Measurements from ENCODE around the gene TRIM2.
A peak's percentile ranks its signal among the peaks of the same experiment; 100 is the strongest.

Gene TRIM2

DNA sequence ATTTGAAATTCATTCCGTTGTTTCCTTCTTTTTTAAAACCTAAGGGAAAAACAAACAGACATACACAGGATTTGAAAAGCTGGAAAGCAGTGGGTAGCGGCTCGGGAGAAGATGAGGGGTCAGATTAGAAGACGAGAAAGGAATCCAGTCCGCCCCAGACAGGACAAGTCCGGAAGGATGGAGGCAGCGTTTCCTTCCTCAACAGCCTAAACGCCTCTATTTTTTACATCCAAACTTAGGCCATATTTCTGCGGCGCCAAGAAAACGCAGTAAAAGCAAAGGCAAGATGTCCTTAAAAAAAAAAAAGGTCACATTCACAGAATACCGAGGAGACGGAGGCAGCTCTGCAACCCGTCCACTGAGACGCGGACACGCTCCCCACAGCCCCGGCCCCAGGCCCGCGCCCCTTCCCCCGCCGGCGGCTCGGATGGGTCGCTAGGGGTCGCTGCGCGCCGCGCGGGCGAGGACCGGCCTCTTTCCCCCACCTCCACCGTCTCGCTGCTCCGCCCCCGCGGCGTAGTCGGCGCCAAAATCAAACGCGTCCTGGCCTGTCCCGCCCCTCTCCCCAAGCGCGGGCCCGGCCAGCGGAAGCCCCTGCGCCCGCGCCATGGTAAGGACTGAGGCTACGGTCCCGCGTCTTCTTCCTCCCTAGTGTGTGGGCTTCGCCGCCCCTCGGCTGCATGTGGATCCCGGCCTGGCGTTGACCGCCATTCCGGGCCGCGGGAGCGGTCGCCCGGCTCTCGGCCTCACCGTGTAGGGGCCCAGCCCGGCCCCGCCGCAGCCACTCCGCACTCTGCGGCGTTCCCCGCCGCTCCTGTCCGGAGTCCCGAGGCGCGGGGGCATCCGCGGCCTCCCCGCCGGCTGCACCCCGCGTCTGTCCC lies 140.1 kb downstream of the TRIM2 start, which contains the start of gene MND1:
MND1 (plus strand) TSS at position 558 of the 881 bp plus-strand sequence; CDS start at position 608, 50 bp downstream.
- peak; percentile 89 to 91 for DNase-seq

DNA sequence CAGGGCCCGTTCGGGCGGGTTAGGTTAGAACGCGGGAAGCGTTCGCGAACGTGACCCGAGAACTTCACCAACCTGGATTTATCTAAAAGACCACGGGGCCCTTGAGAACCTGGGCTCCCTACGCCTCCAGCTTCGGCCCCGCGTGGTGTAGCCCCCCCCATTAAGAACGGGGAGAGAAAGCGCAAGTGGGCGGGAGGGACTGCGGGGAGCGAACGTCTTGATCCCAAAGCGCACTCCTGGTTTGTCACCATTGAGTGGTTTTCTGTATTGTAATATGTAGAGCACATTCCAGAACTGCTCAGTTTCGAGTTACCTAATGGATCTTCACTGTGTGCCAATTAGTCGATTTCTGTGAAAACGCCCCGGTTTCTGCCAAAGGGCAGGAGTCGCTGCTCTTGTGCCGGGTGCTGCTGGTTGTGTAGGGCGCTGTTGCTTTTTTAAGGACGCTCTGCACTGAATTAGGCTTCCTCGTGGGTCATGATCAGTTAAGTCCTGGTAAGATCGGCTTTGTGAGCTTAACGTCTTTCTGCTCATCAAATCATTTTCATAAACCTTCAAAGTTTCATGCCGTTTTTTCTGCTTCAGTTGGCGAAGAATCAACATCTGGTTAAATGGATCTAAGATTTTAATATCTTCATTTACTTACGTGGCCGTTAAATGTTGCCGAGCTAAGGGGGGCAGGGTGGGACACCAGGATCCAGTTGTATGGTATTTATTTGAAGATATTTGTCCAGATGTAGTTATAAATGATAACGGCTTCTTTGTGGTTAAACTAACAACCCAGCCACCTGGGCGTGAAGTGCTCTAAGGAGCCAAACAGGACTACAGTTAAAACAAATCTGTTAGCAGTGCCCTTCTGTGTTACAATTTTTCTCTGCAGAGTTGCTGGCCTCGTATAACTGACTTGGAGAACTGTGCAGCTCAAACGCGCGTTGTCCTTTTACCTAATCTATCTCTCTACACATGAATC lies 141.1 kb downstream of the TRIM2 start:
- peak; percentile 58 to 65 for DNase-seq

DNA sequence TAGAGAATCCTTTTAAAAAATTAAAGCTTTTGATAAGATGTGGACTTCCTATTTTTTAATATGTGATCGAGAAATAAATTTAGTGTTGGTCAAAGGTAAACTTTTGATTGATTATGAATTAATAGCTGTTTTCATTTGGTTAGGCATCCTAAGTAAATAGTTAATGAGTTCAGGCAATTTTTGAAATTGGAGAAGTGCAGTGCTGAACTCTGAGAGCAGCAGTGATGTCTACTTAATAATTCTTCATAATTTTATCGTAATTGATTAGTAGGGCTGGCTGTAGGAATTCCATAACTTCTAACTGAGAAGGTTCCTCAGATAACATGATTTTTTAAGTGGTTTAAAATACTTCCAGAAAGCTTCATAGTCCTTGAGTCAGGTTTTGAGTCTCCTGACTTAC lies 141.8 kb downstream of the TRIM2 start:
- no peak for DNase-seq

DNA sequence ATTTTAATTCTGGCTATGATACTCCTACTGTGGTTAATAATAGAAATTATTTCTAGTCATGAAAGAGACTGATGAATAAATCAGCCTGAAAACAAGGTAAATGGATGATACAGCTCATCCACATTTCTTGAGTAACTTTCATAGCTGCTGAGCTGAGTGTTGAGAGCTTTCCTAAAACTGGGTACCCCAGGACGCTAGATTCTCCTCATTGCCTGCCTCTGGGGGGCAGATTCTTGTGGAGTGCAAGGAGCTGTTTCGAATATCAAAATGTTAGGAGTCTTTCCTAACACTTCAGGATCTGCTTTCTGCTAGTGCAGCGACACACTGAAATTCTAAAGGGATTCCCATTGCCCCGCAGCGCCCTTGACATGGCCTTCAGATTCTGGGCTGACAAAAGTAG lies 142.3 kb downstream of the TRIM2 start:
- DNase-seq = no peak

DNA sequence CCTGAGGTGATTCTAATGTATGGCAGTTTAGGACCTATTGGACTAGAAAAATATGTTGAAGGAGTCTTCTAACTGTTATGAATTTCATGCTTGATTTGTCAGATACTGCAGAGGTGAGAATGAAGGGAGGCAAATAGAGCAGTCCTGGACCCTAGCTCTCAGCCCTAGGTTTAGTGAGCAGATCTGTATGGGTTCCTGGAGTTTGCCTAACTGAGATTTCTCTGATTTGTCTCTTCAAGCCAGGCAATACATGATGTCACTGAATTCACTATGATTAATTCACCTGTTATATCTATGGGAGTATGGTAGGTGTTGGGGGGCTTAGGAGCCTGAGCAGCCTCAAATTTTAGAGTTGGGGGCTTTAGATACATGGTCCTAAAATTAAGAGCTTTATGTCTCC lies 142.9 kb downstream of the TRIM2 start:
- no peak for DNase-seq

DNA sequence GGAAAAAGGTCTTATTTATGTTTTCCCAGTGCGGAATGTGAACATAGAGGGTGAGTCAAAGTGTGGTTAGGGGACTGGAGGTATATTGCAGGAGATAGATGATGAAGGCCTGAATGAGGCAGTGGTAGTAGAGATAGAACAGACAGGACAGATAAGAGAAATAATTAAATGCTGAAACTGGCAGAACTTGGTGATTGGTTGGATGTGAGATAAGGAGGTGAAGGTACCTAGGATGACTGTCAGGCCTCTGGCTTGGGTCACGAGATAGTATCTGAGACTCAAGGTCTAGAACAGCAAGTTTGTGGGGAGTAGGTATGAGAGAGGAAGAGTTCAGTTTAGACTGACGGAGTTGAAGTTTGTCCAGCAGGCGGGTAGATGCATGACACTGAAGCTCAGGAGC lies 143.8 kb downstream of the TRIM2 start:
- no peak for DNase-seq

DNA sequence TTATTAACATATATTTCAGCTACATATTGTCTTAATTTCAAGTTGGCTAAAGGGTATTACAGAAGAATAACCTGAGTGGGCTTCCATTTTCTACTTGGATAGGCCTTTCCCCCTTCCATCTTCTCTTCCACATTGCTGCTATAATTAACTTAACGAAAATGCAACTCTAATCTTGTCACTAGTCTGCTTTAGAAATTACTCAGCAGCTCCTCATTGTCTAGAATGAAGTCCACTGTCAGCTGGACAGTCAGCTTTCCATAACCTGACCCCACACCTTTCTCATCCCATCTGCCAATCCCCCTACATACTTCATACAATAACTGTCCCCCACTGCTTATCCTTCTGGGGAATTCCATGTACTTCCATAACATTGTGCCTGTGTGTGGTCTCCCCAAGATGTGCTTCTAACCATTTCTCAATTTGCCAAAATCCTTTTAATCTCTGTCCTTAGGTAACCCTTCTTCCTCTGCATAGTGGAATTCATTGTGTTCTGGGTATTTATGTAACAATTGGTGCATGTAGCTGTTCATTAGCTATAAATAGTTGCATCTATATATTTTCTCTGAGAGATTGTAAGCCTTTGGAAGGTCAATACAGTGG lies 145.1 kb downstream of the TRIM2 start:
- no peak for DNase-seq

DNA sequence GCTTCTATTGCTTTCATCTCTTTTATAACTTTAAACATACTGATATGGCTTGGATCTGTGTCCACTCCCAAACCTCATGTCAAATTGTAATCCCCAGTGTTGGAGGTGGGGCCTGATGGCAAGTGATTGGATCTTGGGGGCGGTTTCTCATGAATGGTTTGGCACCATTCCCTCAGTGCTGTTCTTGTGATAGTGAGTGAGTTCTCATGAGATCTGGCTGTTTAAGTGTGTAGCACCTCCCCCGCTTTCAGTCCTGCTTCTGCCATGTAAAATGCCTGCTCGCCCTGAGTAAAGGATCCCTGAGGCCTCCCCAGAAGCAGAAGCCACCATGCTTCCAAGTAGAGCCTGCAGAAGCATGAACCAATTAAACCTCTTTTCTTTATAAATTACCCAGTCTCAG lies 157.9 kb downstream of the TRIM2 start:
- DNase-seq = no peak

DNA sequence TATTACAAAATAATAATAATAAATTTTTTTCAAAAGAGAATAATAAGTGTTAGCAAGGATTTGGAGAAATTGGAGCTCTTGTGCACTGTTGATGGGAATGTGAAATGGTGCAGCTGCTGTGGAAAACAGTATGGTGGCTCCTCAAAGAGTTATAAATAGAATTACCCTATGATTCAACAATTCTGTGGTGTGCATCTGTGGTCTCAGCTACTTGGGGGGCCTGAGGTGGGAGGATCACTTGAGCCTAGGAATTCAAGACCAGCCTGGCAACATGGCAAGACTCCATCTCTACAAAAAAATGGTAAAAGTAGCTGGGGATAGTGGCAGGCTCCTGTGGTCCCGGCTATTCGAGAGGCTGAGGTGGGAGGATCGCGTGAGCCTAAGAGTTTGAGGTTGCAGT lies 159.8 kb downstream of the TRIM2 start:
- no peak for DNase-seq

DNA sequence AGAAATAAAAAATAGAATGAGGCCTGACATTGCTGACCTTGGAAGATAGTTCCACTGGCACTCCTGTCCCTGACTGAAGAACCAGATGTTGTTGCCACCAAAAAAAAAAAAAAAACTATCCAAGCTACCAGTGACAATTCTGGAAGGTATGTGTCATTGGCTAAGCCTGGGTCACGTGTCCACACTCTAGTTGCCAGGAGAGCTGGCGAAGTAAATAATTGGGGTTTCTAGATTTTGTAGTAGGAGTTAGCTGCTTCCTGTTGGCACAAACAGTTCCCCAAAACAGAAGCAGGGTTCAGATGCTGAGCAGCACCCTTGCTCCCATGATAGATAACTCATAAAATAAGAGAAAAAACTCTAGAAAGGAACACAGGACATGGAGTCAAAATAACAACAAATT lies 160.8 kb downstream of the TRIM2 start:
- DNase-seq = no peak

DNA sequence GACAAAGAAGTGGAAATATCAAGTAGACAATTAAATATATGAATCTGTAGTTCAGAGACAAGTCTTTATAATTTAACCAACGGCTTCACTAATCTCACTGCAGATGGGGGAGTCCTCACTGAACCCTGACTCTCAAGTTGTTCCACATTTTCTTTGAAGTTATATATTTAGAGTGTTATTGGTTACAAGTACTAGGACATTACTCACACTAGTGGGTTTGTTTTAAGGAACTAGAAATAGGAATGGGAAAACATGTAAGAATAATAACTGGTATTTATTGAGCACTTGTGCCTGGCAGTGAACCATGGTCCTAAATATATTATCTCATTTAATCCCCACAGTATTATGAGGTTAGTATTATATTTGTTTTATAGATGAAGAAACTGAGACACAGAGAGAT lies 162.2 kb downstream of the TRIM2 start:
- no peak for DNase-seq

DNA sequence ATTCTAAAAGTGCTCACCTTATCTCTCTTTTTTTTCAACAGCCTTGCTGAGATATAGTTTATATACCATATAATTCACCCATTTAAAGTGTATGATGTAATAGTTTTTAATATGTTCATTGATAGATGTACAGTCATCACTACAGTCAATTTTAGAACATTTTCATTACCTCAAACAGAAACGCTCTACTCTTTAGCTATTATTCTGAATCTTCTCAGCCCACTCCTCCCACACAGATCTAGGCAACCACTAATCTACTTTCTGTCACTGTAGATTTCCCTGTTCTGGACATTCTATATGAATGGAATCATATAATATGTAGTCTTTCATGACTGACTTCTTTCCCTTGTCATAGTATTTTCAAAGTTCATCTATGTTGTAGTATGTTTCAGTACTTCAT lies 162.8 kb downstream of the TRIM2 start:
- no peak for DNase-seq

DNA sequence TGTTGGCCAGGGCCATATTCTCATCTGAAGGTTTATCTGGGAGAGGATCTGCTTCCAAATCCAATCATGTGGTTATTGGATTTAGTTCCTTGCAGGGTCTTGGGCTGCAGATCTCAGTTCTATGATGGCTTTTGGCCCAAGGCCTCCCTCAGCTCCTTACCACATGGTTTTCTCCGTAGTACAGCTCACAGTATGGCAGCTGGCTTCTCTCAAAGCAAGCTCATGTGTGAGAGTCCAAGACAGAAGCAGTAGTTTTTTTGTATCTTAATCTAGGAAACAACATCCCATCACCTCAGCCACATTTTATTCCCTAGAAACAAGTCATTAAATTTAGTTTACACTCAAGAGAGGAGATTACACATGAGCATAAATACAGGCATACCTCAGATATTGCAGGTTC lies 164.8 kb downstream of the TRIM2 start:
- no peak for DNase-seq

DNA sequence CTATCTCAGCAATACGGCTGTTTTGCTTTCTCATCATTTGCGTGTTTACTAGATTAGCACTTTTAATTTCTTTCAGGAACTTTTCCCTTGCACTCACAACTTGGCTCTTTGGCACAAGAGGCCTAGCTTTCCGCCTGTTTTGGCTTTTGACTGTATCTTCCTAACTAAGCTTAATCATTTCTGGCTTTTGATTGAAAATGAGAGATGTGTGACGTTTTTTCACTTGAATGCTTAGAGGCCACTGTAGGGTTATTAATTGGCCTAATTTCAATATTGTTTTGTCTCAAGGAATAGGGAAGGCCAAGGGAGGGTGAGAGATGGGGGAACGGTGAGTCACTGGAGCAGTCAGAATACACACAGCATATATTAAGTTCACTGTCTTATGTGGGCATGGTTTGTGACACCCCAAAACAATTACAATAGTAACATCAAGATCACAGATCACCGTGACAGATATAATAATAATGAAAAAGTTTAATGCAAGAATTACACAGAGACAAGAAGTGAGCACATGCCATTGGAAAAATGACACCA lies 167.5 kb downstream of the TRIM2 start:
- no peak for DNase-seq

DNA sequence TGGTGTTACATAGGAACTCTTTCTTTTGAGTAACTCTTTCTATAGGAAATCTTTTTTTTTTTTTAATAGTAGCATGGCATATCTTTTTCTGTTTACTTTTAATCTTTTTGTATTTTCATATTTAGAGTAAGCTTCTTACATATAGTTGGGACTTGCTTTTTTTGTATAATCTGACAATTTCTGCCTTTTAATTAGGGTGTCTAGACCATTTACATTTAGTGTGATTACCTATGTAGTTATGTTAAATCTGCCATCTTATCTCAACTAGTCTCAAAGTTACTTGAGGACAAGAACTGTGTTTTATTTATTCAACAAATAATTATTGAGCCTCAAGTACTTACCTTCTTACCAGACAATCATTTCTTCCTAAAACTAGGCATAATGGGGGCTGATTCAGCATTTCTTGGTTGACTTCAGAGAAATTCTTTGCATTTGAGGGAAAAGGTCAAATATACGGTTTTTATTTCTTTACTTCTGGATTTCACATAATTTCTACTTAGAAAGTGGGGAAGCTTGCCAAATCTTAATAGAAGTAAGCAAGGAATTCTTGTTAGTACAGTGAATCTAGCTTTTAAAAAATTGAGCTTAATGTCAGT lies 168.8 kb downstream of the TRIM2 start:
- DNase-seq = no peak

DNA sequence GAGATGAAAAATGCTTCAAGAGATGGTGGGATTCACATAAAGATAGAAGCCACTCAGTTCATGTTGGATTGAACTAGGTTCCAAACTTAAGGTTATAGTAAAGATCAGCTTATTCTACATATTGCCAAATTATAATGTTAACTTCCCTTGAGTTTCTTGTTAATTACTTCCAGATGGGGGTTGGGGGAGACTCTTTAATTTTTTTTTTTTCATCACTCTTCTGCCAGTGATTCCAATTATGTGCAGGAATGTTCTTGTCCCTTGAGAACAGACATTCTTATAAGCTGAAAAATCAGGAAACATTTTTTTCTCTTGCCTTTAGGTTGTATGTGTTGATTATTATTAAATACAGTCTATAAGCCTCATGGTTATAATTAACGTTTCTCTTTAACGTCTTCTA lies 170.2 kb downstream of the TRIM2 start:
- DNase-seq = no peak

DNA sequence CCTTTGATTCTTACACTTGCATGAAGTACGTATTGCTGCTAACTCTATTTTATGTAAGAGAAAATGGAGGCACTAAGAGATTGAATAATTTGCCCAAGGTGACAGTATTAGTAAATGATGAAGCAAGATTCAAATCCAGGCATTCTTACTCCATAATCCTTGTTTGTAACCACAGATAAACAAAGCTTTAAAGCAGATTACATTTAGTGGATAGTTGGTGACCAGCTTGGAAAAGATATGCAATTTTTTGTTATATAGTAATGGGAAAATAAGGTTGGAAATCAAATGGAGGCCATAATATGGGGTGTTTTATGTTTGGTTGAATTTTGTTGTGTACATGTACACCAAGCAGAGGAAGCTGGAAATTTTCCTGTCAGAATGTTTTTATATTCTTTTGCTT lies 171.1 kb downstream of the TRIM2 start:
- DNase-seq = no peak

DNA sequence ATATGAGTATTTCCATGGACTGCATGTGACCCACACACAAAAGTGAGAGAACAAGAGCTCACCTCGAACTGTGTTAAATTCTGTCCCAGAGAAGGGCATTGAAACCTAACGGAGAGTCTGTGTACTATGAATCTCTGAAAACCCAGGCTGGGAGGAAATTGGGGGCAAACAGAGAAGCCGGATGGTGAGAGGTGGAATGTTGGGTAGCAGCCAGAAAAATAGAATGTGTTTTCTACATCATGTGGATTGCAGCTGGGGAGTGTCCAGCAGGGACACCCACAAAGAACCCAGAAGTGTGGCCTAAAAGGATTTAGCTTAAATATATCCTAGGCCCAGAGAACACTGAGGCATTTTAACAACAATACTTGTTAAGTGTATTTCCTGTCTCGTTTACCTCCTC lies 178.9 kb downstream of the TRIM2 start:
- DNase-seq = no peak

DNA sequence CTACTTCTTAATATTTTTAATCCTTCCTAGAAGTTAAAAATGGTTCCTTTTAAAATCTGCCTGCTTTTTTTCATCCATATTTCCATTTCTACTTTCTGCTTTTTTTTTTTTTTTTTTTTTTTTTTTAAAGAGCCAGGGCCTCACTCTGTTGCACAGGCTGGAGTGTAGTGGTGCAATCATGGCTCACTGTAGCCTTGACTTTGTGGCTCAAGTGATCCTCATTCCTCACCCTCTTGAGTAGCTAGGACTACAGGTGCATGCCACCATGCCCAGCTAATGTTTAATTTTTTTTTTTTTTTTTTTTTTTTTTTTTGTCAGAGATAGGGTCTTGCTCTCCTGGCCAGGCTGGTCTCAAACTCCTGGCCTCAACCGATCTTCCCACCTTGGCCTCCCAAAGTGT lies 179.9 kb downstream of the TRIM2 start:
- no peak for DNase-seq

DNA sequence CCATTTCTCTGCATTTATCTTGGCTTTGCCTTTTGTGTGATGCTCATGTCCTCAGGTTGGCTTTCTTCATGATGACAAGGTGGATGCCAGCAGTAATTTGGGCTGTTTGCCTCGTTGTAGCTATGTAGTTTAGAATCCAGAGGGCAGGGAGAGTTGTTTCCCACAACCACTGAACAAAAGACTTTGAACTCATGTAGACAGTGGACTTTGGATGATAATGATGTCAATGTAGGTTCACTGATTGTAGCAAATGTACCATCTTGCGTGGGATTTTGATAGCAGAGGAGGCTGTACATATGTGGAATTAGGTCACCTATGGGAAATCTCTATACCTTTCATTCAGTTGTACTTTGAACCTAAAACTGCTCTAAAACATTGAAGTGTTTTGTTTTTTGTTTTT lies 181.5 kb downstream of the TRIM2 start:
- no peak for DNase-seq

DNA sequence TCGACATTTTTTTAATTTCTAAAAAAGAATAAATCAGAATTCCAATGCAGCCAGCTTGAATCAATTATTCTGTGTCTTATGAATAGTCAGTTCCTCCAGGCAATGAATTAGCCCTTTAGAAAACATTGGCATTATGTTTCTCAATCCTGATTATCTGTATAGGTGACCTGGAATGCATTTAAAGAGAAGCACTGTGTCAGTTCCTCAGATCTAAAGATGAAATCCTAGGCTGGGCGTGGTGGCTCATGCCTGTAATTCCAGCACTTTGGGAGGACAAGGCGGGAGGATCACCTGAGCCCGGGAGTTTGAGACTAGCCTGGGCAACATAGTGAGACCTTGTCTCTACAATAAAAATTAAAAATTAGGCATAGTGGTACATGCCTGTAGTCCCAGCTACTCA lies 183.7 kb downstream of the TRIM2 start:
- no peak for DNase-seq
